Activated T-cell treated with anti-CD3 and anti-CD28 coated beads for 4 hours (primary cell): ENCODE results near the gene HIPK2.

Experiments
- DNase-seq: peaks from one replicate; pipeline ENCODE4 v3.0.0-alpha.2; 2020

Gene HIPK2

GRCh38 chr7:139647814-139648390, 129.9 kb downstream of the HIPK2 start:
- no peak for DNase-seq

GRCh38 chr7:139647085-139647484, 130.7 kb downstream of the HIPK2 start:
- DNase-seq, result no peak

GRCh38 chr7:139646566-139646965, 131.2 kb downstream of the HIPK2 start:
- DNase-seq, result no peak

GRCh38 chr7:139645572-139646523, 131.9 kb downstream of the HIPK2 start:
- DNase-seq, result peak; percentile 82

GRCh38 chr7:139643951-139644585, 133.7 kb downstream of the HIPK2 start:
- DNase-seq, result no peak

GRCh38 chr7:139642283-139642682, 135.5 kb downstream of the HIPK2 start:
- DNase-seq, result no peak

GRCh38 chr7:139641337-139641992, 136.3 kb downstream of the HIPK2 start:
- DNase-seq, result no peak

- DNase-seq, result no peak
These were observed 137.1 kb downstream of the HIPK2 start for GRCh38 chr7:139640681-139641080.

- no peak for DNase-seq
These were observed 138.2 kb downstream of the HIPK2 start for GRCh38 chr7:139639563-139639962.

GRCh38 chr7:139635526-139636302, 142.1 kb downstream of the HIPK2 start:
- DNase-seq, result peak; percentile 40

GRCh38 chr7:139634087-139634486, 143.7 kb downstream of the HIPK2 start:
- DNase-seq, result no peak

- no peak for DNase-seq
These were observed 146.2 kb downstream of the HIPK2 start for GRCh38 chr7:139631520-139632031.

GRCh38 chr7:139630643-139631519, 146.9 kb downstream of the HIPK2 start:
- DNase-seq, result no peak

GRCh38 chr7:139629392-139630082, 148.3 kb downstream of the HIPK2 start:
- DNase-seq, result no peak

GRCh38 chr7:139627831-139628230, 150.0 kb downstream of the HIPK2 start:
- no peak for DNase-seq

- DNase-seq, result no peak
These were observed 151.0 kb downstream of the HIPK2 start for GRCh38 chr7:139626817-139627216.

GRCh38 chr7:139623518-139623917, 154.3 kb downstream of the HIPK2 start:
- no peak for DNase-seq

- DNase-seq, result peak; percentile 52
These were observed 157.0 kb downstream of the HIPK2 start for GRCh38 chr7:139620676-139621344.

- DNase-seq, result no peak
These were observed 158.5 kb downstream of the HIPK2 start for GRCh38 chr7:139619367-139619657.
